GM18520 (cell line): Measurements from ENCODE around the gene KMT2A.
"Not testable (repeated sequence)": the region's sequence is repeated elsewhere in the genome, so short reads cannot be mapped to it uniquely, and the experiment has no call there.

Source experiments
- ATAC-seq: cut with Tn5 transposase; IDR thresholded peaks from one replicate; pipeline ENCODE4 v1.9.1; 2021; ENCODE audit not compliant: unreplicated experiment

The KMT2A gene

DNA sequence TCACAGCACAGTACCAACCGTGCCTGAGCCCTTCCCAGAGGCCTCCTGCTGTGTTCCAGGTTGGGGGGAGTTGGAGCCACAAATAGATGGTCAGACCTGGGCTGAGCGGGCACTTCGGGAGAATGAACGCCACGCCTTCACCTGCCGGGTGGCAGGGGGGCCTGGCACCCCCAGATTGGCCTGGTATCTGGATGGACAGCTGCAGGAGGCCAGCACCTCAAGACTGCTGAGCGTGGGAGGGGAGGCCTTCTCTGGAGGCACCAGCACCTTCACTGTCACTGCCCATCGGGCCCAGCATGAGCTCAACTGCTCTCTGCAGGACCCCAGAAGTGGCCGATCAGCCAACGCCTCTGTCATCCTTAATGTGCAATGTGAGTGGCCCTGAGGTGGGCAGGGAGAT, 95.8 kb downstream of the KMT2A start:
- ATAC-seq: no peak

DNA sequence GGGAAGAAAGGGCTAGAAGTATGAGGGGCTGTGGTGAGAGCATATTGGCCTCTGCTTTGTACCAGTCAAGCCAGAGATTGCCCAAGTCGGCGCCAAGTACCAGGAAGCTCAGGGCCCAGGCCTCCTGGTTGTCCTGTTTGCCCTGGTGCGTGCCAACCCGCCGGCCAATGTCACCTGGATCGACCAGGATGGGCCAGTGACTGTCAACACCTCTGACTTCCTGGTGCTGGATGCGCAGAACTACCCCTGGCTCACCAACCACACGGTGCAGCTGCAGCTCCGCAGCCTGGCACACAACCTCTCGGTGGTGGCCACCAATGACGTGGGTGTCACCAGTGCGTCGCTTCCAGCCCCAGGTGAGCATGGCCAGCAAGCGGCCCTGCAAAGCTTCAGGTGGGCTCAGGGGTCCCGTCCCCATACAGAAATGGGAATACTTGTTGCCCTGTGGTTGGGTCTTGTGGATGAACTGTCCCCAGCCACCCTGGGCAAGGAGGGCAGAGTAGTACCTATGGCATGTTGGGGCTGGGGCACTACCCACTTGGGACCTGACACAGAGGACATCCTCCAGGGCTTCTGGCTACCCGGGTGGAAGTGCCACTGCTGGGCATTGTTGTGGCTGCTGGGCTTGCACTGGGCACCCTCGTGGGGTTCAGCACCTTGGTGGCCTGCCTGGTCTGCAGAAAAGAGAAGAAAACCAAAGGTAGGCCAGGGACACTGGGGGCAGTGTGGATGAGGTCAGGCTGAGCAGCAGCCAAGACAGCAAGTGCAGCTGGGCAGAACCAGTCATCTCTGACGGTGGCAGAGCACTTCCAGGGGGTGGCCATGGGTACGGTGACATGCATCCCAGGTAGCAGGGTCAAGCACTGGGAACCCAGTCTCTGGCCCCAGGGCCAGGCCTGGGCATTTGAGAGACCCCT, 96.8 kb downstream of the KMT2A start:
- ATAC-seq: no peak

DNA sequence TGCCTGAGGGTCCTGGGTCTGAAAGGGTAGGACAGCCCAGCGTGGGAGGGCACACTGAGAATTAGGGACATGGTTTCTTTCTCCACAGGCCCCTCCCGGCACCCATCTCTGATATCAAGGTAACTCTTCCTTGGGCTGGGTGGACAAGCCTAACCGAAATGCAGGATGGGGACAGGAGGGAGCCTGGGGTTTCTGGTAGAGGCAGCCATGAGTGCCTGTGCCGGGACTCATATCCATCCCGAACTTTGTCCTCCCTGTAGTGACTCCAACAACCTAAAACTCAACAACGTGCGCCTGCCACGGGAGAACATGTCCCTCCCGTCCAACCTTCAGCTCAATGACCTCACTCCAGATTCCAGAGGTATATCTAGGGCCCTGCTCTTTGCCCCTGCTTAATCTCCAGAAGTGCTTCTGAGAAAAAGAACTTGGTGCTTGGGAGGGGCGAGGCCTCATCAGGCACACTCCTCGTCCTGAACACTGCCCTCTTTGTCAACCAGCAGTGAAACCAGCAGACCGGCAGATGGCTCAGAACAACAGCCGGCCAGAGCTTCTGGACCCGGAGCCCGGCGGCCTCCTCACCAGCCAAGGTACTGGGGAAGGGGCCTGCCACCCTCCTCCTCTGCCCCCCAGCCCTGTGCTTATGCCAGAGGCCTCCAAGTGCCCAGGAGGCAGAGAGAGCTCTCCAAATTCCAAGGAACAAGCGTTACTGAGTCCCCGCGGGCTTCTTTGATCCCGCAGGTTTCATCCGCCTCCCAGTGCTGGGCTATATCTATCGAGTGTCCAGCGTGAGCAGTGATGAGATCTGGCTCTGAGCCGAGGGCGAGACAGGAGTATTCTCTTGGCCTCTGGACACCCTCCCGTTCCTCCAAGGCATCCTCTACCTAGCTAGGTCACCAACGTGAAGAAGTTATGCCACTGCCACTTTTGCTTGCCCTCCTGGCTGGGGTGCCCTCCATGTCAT, 97.8 kb downstream of the KMT2A start:
- no peak for ATAC-seq

DNA sequence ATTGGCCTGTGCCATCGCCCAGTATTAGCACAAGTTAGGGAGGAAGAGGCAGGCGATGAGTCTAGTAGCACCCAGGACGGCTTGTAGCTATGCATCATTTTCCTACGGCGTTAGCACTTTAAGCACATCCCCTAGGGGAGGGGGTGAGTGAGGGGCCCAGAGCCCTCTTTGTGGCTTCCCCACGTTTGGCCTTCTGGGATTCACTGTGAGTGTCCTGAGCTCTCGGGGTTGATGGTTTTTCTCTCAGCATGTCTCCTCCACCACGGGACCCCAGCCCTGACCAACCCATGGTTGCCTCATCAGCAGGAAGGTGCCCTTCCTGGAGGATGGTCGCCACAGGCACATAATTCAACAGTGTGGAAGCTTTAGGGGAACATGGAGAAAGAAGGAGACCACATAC, 99.0 kb downstream of the KMT2A start:
- ATAC-seq: no peak

DNA sequence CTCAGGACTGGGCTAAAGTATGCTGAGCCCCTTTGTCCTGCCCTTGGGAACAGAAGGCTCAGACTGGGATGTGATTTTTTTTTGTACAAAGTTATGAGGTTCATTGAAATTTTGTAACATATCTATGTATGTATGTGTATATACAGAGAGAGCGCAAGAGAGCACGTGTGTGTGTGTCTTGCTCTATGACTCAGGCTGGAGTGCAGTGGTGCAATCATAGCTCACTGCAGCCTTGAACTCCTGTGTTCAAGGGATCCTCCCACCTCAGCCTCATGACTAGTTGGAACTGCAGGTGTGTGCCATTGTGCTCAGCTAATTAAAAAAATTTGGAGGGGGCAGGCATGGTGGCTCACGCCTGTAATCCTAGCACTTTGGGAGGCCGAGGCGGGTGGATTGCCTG, 100.4 kb downstream of the KMT2A start:
- ATAC-seq: no peak

DNA sequence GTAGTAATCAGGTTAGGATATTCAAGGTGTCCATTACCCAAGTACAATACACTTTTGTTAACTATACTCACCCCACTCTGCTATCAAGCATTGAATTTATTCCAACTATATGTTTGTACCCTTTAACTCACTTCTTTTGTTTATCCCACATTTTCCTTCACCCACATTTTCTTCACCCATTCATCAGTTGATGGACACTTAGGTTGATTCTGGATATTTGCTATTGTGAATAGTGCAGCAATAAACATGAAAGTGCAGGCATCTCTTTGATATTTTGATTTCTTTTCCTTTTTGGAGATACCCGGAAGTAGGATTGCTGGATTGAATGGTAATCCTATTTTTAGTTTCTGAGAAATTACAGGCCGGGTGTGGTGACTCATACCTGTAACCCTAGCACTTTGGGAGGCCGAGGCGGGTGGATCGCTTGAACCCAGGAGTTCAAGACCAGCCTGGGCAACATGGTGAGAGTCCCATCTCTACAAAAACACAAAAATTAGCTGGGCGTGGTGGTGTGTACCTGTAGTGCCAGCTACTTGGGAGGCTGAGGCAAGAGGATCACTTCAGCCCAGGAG, 101.2 kb downstream of the KMT2A start:
- ATAC-seq: no peak

DNA sequence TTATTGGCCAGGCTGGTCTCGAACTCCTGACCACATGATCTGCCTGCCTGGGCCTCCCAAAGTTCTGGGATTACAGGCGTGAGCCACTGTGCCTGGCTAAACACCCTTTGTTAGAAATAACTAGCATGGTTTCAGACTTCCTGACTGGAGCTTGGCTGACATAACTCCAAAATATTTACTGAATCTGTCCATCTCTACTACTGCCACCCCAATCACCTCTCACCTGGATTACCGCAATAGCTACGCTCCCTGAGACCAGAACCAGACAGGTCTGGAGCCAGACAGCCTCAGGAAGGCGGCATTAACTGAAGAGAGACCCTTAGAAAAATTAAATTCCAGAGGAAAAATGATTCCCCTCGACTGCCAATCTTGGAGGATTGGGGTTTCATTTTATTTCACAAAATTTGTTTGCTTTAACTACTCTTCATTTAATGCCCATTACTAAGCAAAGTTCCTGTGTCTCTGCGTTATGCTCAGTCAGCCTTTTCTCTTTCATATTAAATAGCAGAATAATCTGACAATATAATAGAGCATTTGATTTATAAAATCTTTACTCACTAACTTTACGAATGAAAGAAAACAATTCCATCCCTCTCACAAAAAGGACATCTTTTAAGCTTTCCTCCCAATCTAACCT, 107.8 kb downstream of the KMT2A start:
- ATAC-seq: no peak

DNA sequence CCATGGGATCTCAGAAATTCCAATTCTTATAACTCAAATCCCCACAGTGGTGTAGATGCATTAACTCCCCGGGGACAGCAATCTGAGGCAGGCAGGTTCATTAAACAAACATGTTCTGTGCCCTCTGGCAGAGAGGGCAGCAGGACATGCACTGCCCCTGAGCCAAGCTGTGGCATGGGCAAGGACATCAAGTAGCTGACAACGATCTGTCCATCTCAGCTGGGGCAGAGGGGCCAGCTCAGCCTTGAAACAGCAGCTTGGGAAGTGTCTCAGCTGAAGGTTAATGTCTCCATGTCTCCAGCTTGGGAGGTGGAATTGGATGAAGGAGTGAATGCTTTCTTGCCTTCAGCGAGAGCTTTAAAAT, 108.3 kb downstream of the KMT2A start:
- ATAC-seq: no peak

DNA sequence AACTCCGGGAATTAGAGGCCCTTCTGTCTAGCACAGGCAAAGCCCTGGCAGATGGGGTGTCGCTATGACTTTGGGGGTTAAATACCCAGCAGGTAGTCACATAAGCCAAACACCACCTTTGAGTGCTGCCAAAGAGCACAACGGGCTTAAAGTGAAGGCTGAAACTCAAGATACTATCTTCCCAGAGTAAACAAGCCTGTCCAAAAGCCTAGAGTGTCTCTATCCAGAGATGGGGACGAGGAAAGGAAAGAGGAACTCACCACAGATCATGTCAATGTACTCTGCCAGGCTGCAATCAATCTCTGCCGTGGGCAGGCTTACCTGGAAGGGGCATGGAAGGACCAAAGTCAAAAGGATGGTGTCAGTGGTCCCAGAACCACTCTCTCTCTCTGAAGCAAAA, 109.2 kb downstream of the KMT2A start:
- no peak for ATAC-seq

DNA sequence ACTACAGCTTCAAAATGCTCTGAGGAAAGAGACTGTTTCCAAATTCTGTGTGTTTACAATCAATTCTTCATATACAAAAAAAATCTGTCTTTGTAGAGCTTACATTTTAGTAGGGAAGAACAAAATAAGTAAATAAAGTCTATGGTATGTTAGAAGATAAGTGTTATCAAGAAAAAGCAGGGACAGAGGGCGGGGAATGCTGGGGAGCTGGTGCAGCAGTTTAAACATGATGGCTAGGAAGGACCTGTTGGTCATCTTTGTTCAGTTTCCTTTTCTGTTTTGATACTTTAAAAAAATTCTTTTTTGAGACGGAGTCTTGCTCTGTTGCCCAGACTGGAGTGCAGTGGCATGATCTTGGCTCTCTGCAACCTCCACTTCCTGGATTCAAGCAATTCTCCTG, 110.8 kb downstream of the KMT2A start:
- ATAC-seq: no peak

DNA sequence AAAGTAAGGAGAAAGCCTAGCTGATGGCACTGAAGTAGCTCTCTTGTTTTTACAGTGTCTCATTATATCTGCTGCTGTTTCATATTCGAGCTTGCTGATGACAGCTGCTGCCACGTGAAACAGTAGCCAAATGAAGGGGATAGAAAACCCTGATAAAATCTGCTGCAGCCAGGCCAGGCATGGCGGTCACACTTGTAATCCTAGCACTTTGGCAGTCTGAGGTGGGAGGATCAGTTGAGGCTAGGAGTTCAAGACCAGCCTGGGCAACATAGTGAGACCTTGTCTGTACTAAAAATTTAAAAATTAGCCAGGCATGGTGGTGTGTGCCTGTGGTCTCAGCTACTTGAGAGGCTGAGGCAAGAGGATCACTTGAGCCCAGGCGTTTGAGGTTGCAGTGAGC, 116.0 kb downstream of the KMT2A start:
- ATAC-seq: no peak

DNA sequence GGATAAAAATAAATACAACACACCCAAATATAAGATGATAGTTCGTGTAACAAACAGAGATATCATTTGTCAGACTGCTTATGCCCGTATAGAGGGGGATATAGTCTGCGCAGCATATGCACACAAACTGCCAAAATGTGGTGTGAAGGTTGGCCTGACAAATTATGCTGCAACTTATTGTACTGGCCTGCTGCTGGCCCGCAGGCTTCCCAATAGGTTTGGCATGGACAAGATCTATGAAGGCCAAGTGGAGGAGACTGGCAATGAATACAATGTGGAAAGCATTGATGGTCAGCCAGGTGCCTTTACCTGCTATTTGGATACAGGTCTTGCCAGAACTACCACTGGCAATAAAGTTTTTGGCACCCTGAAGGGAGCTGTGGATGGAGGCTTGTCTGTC, 124.5 kb downstream of the KMT2A start:
- ATAC-seq: no peak

DNA sequence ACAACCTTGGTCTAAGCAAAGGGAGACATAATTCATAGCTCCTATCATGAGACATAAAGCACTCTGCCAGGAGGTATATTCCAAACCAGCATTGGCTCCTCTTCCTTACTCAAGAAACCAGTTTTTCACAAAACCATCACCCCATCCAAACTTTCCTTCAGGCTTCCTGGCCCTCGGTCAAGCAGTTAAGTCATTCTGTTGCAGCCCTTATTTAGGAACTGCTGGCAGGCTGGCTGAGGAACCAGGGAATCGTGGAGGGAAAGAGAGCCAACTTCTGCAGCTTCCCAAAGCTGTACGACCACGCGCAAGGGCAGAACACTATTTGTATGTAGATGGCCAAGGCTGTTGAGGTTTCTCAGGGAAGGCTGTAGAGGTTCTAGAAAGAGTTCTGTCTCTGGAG, 128.8 kb downstream of the KMT2A start:
- ATAC-seq: no peak

DNA sequence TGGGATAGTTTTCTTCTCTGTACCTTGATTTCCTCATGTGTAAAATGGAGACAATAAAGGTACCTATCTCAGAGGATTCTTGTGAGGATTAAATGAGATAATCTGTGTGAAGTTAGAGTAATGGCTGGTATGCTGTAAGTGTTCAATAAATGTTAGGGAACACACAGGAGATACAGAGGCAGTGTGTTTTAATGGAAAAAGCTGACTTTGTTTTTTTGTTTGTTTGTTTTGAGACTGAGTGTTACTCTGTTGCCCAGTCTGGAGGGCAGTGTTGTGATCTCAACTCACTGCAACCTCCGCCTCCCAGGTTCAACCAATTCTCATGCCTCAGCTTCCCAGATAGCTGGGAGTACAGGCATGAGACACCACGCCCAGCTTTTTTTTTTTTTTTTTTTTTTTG, 133.4 kb downstream of the KMT2A start:
- ATAC-seq: no peak

DNA sequence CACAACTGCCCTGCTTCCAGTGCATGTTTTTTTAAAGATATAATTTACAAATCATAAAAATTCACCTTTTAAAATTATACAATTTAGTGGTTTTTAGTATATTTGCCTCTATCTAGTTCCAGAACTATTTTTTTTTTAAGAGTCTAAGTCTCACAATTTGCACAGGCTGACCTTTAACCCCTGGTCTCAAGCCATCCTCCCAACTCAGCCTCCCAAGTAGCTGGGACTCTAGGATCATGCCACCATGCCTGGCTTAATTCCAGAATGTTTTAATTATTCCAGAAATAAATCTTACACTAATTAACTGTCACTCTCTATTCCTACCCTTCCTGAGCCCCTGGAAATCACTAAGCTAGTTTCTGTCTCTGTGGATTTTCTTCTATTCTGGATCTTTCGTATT, 134.5 kb downstream of the KMT2A start:
- ATAC-seq: no peak

DNA sequence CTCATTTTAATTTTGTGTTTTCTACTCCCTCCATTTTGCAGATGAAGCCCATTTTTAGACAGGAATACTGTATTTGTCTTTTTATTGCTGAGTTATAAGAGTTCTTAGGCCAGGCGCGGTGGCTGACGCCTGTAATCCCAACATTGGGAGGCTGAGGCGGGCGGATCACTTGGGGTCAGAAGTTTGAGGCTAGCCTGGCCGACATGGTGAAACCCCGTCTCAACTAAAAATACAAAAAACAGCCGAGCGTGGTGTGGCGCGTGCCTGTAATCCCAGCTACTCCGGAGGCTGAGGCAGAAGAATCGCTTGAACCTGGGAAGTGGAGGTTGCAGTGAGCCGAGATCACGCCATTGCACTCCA, 135.4 kb downstream of the KMT2A start:
- ATAC-seq: not testable (repeated sequence)

DNA sequence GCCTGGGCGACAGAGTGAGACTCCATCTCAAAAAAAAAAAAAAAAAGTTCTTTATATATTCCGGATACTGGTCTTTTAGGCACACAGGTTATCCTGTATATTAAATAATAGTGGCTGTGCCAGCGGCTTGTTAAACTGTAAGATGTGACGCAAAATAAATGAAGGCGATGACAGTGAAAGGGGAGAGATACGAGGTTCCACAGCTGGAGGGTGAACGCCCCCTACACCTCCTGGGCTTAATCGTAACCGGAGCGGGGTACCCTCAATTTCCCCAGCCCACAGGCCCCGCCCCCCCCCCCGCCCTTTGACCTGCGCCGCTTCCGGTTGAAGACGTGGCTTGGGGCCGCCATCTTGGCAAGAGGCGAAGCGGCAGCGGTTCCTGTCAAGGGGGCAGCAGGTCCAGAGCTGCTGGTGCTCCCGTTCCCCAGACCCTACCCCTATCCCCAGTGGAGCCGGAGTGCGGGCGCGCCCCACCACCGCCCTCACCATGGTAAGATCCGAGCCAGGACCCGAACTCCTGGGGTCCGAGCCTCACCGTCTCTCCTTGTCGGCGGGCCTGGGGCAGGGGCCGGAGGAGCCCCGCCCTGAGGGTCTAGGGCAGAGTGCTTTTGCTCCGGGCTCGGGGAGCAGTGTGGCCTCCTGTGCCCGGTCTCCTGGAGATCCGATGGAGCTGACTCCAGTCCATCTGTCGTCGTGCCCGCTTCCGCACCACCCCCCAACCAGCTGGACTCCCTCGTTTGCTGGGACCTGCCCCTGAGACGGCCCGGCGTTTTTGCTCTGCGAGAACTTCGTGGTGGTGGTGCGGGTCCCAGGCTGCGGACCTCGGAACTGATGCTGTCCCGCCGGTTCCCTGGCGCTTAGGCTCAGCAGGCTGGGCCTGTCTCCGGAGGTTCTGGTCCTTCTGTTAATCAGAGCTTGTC, 136.0 kb downstream of the KMT2A start, which contains the start of gene ARCN1:
TSS of gene ARCN1 (plus strand) at position 349 of the 920 bp plus-strand sequence. CDS start at position 488, 139 bp downstream.
- ATAC-seq: no peak

DNA sequence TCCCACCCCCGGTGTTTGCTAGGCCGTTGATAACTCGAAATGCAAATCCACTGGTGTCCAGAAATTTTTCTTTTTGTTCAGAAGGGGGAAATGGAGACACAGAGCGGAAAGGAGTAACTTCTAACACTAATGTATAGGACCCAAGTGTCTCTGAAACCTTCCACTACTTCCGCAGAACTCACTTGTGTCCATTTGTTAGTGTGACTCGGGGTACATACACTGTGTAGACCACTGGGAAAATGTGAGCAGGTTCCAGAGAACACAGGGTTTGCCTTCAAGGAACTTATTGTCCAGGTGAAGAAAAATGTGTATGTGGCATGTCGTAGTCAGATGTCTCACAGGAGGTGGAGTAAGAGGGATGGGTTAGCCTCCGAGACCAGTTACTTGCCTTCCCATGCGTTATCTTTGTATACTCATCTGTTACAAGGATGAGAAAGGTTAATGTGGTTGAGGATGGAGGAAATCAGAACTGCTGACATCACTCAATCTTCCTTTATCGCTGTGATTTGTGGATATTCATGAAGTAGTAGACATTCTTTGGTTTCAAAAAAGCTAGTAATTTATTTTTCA, 136.8 kb downstream of the KMT2A start:
- no peak for ATAC-seq

DNA sequence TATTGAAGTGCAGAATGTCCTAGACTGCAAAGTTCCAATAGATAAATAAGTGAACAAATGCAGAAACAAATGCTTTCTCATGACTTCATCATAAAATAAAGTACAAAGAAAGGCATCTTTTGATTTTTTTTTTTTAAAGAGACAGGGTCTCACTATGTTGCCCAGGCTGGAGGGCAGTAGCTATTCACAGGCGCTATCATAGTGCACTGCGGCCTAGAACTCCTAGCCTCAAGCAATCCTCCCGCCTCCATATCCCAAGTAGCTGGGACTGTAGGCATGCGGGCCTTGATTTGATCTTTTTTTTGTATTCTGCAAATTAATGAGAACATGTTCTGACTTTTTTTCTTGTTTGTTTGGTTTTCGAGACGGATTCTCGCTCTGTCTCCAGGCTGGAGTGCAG, 138.3 kb downstream of the KMT2A start:
- no peak for ATAC-seq
